Natural killer cell (primary cell): Measurements from ENCODE around the gene SOAT2. TPM values are rescaled to one million over a fixed set of nuclear protein-coding genes. Genes with fewer than 3 reads are reported as not detected.

Experiments used
- ATAC-seq, 3 donors: fragments of 150-1000 bp in 2 of 3; fragments of 200-7000 bp in 1 of 3; cut with Tn5 transposase; 1 replicate in 1 of 3; 2 replicates in 2 of 3; pipeline ENCODE4 v1.10.0; 2021; ENCODE audit warnings: mild to moderate bottlenecking in 2 of 3, moderate library complexity in 2 of 3
- DNase-seq, 2 donors: peaks; one replicate each; pipeline versions ENCODE4 v3.0.0 to v3.0.0-alpha.2; 2013 to 2021; ENCODE audit warnings: mixed read lengths in 1 of 2
- H3K27ac ChIP-seq: one replicate; pipeline ENCODE4 v1.5.1; 2013; ENCODE audit warnings: mild to moderate bottlenecking, low read length
- H3K27me3 ChIP-seq: one replicate; pipeline ENCODE4 v1.6.1; 2013; ENCODE audit warnings: low read length; ENCODE audit not compliant: control insufficient read depth, insufficient read depth
- H3K36me3 ChIP-seq: one replicate; pipeline ENCODE4 v1.6.1; 2013; ENCODE audit warnings: low read length; ENCODE audit not compliant: control insufficient read depth, insufficient read depth
- H3K4me1 ChIP-seq: one replicate; pipeline ENCODE4 v1.6.1; 2013; ENCODE audit warnings: low read length; ENCODE audit not compliant: control insufficient read depth, insufficient read depth
- H3K4me3 ChIP-seq: one replicate; pipeline ENCODE4 v1.5.1; 2013; ENCODE audit warnings: low read length
- H3K9me3 ChIP-seq: one replicate; pipeline ENCODE4 v1.6.1; 2013; ENCODE audit warnings: low read length; ENCODE audit not compliant: control insufficient read depth, insufficient read depth
- H3K27ac Mint-ChIP-seq, 2 donors: one replicate each; pipeline ENCODE4 v1.8.0; 2022; ENCODE audit warnings: mild to moderate bottlenecking in 2 of 2, mixed read lengths in 2 of 2, moderate library complexity in 1 of 2
- H3K27me3 Mint-ChIP-seq, 2 donors: one replicate each; pipeline ENCODE4 v1.8.0; 2022; ENCODE audit warnings: low read depth in 2 of 2, mixed read lengths in 2 of 2
- H3K36me3 Mint-ChIP-seq: one replicate; pipeline ENCODE4 v1.8.0; 2022; ENCODE audit warnings: mixed read lengths
- H3K4me1 Mint-ChIP-seq, 2 donors: one replicate each; pipeline ENCODE4 v1.8.0; 2022; ENCODE audit warnings: mixed read lengths in 2 of 2
- H3K4me3 Mint-ChIP-seq: one replicate; pipeline ENCODE4 v1.8.0; 2022; ENCODE audit warnings: mild to moderate bottlenecking, moderate library complexity, mixed read lengths
- H3K9me3 Mint-ChIP-seq, 2 donors: one replicate each; pipeline ENCODE4 v1.8.0; 2022; ENCODE audit warnings: mixed read lengths in 2 of 2
- CTCF ChIP-seq: fragments of 200-600 bp; IDR thresholded peaks from one replicate; pipeline ENCODE4 v1.8.0; 2022; ENCODE audit warnings: antibody characterized with exemption
- WGBS: methylation state at CpG from one replicate; pipeline ENCODE4 v1.1.7; 2013; ENCODE audit warnings: missing lambda C conversion rate; ENCODE audit not compliant: insufficient coverage; 5-methylcytosine and 5-hydroxymethylcytosine counted together
- intact Hi-C: fragments of 100-400 bp; cut with micrococcal nuclease; formaldehyde crosslinking; loops from one replicate; pipeline ENCODE4 v1.14.2; 2022
- total RNA-seq, 4 donors: library from RNA; stranded (reverse); fragments of 120-200 nt in 1 of 4; gene quantifications; one replicate each; pipeline versions ENCODE4 v1.2.3 to v1.2.4, GENCODE V29; 2013 to 2022

The SOAT2 gene
- not detected for total RNA-seq
- 0.47 TPM for total RNA-seq (2013)

- no peak within 1 kb of the TSS for H3K4me3 ChIP-seq
- Mint-ChIP-seq H3K4me1 (peaks cover 19 to 29% of the 10 kb centered on the region in 2 donors), H3K9me3 (no peaks in the 10 kb centered on the region), H3K27ac (peak within 1 kb of the TSS in 1 of 2 donors; percentile 58), H3K27me3 (no peaks in the 10 kb centered on the region), H3K4me3 (peak within 1 kb of the TSS; percentile 9), H3K36me3 (no peaks in the 10 kb centered on the region)
- H3K9me3 ChIP-seq, result no peaks in the 10 kb centered on the region
- ATAC-seq (peak; percentile 19 to 54 (median 24)), DNase-seq (peak in 1 of 2 donors; percentile 76)
- intact Hi-C loops, result no loop called here
- 58% methylated on average over 23 of the region's 23 CpGs for WGBS
- H3K27ac ChIP-seq, result peak within 1 kb of the TSS; percentile 46
- no peak for TF ChIP-seq CTCF
- no peaks in the 10 kb centered on the region for H3K27me3 ChIP-seq
- no peaks in the 10 kb centered on the region for H3K36me3 ChIP-seq
- H3K4me1 ChIP-seq, result peaks cover 41% of the 10 kb centered on the region
These were observed at the start of gene SOAT2 for GRCh38 chr12:53102883-53103807. TSS of gene SOAT2 (plus strand) at chr12:53103486. CDS start at chr12:53103578, 92 bp downstream.

GRCh38 chr12:53054112-53054878 is 49.0 kb upstream of the SOAT2 start:
- peak overlapping the region; percentile 94 for H3K4me3 Mint-ChIP-seq
- H3K27me3 ChIP-seq, result no peaks in the 10 kb centered on the region
- TF ChIP-seq CTCF, result no peak
- DNase-seq, result peak; percentile 86 to 98
- no peaks in the 10 kb centered on the region for H3K36me3 ChIP-seq
- H3K27ac Mint-ChIP-seq, result peak overlapping the region; percentile 80 to 93
- ATAC-seq, result peak; percentile 96 to 97 (median 96)
- WGBS, result 3% methylated on average over 47 of the region's 48 CpGs
- peaks cover 26% of the 10 kb centered on the region for H3K4me1 ChIP-seq
- no peaks in the 10 kb centered on the region for H3K27me3 Mint-ChIP-seq
- intact Hi-C loops, result no loop called here
- H3K4me1 Mint-ChIP-seq, result peaks cover 18 to 21% of the 10 kb centered on the region in 2 donors
- no peaks in the 10 kb centered on the region for H3K9me3 Mint-ChIP-seq
- peak overlapping the region; percentile 95 for H3K4me3 ChIP-seq
- H3K36me3 Mint-ChIP-seq, result no peaks in the 10 kb centered on the region
- no peaks in the 10 kb centered on the region for H3K9me3 ChIP-seq
- peak overlapping the region; percentile 18 for H3K27ac ChIP-seq

- Mint-ChIP-seq H3K36me3 (no peaks in the 10 kb centered on the region), H3K27ac (peak overlapping the region; percentile 5 to 70), H3K4me3 (peak overlapping the region; percentile 77), H3K27me3 (peaks cover 0 to 2% of the 10 kb centered on the region in 2 donors), H3K9me3 (no peaks in the 10 kb centered on the region), H3K4me1 (peaks cover 18 to 21% of the 10 kb centered on the region in 2 donors)
- TF ChIP-seq CTCF, result no peak
- intact Hi-C loops, result no loop called here
- ATAC-seq (no peak), DNase-seq (no peak)
- Histone ChIP-seq H3K27ac (no peak overlapping the region), H3K9me3 (no peaks in the 10 kb centered on the region), H3K27me3 (no peaks in the 10 kb centered on the region), H3K4me3 (no peak overlapping the region), H3K4me1 (peaks cover 26% of the 10 kb centered on the region), H3K36me3 (no peaks in the 10 kb centered on the region)
- 74% methylated on average over 15 of the region's 15 CpGs for WGBS
These were observed 47.6 kb upstream of the SOAT2 start for GRCh38 chr12:53055471-53056266.
